Measurements from ENCODE around the gene YDJC. TPM values are rescaled to one million over a fixed set of nuclear protein-coding genes. Genes with fewer than 3 reads are reported as not detected.
"Not testable (repeated sequence)": the region's sequence is repeated elsewhere in the genome, so short reads cannot be mapped to it uniquely, and the experiment has no call there.

YDJC gene
- total RNA-seq, 2 donors from 2014 or later: 39.7 to 48.8 TPM

DNA sequence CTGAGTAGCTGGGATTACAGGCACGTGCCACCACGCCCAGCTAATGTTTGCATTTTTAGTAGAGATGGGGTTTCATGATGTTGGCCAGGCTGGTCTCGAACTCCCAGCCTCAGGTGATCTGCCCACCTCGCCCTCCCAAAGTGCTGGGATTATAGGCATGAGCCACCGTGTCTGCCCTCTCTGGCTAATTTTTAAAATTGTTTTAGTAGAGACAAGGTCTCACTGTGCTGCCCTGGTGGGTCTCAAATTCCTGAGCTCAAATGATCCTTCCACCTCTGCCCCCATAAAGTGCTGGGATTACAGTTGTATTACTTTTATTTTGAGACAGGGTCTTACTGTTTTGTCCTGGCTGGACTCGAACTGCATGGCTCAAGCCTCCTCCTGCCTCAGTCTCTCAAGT lies 15.7 kb upstream of the YDJC start:
- H3K27ac Mint-ChIP-seq; H3K4me3 Mint-ChIP-seq; DNase-seq; H3K9me3 Mint-ChIP-seq; H3K27me3 Mint-ChIP-seq (ENCODE audit: low read depth); ATAC-seq (replicated peaks in 1 of 2); H3K36me3 Mint-ChIP-seq (ENCODE audit: insufficient read depth in 2 of 2): not testable (repeated sequence)
- peaks cover 25% of the 10 kb centered on the region for H3K4me1 Mint-ChIP-seq (ENCODE audit: low read depth)

DNA sequence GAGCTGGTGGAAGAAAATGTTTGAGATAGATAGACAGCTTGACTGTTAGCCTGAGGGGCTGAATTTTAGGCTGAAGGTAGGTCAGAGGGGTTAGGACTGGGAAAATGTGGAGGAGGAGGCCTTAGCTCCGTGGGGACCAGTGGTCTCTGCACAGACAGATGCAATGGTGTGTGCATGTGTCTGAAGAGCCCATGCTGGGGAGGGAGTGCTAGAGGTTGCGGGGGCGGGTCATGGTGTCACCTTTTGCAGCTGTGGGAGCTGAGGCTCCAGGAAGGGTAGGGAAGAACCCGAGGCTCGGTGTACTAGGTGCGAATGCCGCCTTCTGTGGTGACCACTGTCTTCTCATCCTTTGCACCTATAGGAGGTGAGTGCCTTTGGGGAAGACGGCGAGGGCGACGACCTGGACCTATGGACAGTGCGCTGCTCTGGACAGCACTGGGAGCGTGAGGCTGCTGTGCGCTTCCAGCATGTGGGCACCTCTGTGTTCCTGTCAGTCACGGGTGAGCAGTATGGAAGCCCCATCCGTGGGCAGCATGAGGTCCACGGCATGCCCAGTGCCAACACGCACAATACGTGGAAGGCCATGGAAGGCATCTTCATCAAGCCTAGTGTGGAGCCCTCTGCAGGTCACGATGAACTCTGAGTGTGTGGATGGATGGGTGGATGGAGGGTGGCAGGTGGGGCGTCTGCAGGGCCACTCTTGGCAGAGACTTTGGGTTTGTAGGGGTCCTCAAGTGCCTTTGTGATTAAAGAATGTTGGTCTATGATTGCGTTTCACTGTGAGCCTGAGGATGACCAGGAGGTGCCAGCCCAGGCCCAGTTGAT lies 13.9 kb upstream of the YDJC start:
- H3K4me1 Mint-ChIP-seq (ENCODE audit: low read depth): peaks cover 22% of the 10 kb centered on the region
- peaks cover 9% of the 10 kb centered on the region for H3K27me3 Mint-ChIP-seq (ENCODE audit: low read depth)
- no peak overlapping the region for H3K27ac Mint-ChIP-seq
- no peak for DNase-seq
- peak overlapping the region; percentile 66 to 97 for H3K4me3 Mint-ChIP-seq
- no peak for ATAC-seq (replicated peaks in 1 of 2)
- H3K9me3 Mint-ChIP-seq: no peaks in the 10 kb centered on the region
- peaks cover 4 to 6% of the 10 kb centered on the region in 2 donors for H3K36me3 Mint-ChIP-seq (ENCODE audit: insufficient read depth in 2 of 2)

DNA sequence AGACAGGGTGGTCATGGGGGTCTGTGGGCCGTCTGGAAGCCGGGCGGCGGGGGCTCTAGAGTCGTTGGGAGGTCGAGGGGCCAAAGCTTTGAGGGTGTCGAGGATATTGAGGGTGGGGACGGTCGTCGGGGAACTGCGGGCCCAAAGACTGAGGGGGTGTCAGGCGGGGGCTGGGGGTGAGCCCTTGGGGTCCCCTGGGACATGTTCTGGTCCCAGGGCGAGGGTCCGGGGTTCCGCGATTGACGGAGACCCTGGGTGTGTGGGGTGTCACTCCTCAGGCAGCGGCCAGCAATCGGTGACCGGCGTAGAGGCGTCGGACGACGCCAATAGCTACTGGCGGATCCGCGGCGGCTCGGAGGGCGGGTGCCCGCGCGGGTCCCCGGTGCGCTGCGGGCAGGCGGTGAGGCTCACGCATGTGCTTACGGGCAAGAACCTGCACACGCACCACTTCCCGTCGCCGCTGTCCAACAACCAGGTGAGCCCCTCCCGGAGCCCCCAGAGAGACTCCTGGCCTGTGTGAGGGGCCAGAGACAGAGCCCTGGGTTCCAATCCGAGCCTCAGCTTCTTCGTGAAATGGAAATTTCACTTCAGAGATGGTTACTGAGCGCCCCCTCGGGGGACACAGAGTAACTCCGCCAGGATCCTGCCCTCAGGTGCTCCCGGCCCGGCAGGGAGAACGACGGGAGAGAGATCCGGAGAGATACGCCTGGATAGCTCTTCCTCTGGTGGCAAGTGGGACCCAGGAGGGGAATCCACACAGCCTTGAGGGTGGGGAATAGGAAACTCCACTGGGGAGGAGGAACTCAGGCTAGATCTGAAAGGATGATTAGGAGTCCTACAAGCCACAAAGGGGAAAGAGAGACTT lies 13.0 kb upstream of the YDJC start:
- Mint-ChIP-seq H3K9me3 (no peaks in the 10 kb centered on the region), H3K27ac (peak overlapping the region; percentile 44), H3K4me3 (peak overlapping the region; percentile 66 to 97), H3K27me3 (ENCODE audit: low read depth) (peaks cover 9% of the 10 kb centered on the region), H3K4me1 (ENCODE audit: low read depth) (peaks cover 22% of the 10 kb centered on the region), H3K36me3 (ENCODE audit: insufficient read depth in 2 of 2) (peaks cover 2 to 4% of the 10 kb centered on the region in 2 donors)
- ATAC-seq (replicated peaks in 1 of 2): peak; percentile 4 to 8
- peak; percentile 70 to 71 for DNase-seq

DNA sequence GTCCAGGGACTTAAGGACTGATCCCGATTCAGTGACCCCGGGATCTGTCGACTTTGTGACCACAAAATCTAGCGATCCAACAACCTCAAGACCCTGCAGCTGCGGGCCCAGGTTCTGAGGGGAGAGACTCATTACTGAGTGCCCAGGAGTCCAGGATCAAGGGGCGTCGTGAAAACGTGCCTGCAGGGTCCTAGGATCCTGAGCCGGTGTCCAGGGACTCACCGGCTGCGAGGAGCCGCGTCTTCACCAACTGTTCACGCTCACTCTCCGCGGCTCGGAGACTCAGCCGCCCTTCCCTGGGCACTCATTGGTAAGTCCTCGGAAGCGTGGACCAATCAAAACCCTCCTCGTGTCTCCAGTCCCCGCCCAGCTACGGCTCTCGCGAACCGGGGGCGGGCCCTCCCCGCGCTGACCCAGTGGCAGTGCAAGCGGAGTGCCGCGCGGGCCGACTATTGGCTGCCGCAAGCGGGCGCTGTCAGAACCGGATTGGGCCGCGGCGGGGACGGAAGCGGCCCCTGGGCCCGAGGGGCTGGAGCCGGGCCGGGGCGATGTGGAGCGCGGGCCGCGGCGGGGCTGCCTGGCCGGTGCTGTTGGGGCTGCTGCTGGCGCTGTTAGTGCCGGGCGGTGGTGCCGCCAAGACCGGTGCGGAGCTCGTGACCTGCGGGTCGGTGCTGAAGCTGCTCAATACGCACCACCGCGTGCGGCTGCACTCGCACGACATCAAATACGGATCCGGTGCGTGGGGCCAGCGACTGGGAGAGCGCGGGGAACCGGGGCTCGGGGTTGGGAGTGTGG lies 12.2 kb upstream of the YDJC start, which contains the start of gene SDF2L1:
SDF2L1 (plus strand) TSS at position 514 of the 795 bp plus-strand sequence; CDS start at position 549, 35 bp downstream.
- H3K4me3 Mint-ChIP-seq: peak within 1 kb of the TSS; percentile 66 to 97
- ATAC-seq (replicated peaks in 1 of 2) (peak; percentile 98), DNase-seq (peak; percentile 98 to 99)
- H3K9me3 Mint-ChIP-seq: no peaks in the 10 kb centered on the region
- H3K4me1 Mint-ChIP-seq (ENCODE audit: low read depth): peaks cover 22% of the 10 kb centered on the region
- peaks cover 2 to 4% of the 10 kb centered on the region in 2 donors for H3K36me3 Mint-ChIP-seq (ENCODE audit: insufficient read depth in 2 of 2)
- H3K27ac Mint-ChIP-seq: peak within 1 kb of the TSS; percentile 45
- peaks cover 9% of the 10 kb centered on the region for H3K27me3 Mint-ChIP-seq (ENCODE audit: low read depth)

DNA sequence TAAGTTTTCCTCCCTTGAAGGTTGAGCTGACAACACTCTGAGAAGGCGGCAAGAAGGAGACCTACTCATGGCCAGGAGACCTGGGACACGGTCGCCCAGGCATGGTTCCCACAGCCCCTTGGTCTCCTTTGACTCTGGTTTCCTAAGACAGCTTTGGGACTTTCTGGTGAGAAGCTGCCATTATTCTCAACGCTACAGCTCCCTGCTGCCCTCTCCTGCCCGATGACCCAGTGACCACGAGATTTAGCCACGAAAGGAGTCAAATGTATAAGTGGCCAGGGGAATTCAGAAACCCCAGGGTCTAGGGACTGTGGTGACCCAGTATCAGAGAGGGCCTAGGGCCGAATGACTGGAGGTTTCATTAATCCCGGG lies 11.6 kb upstream of the YDJC start:
- no peak for DNase-seq
- Mint-ChIP-seq H3K36me3 (ENCODE audit: insufficient read depth in 2 of 2) (peaks cover 1 to 2% of the 10 kb centered on the region in 2 donors), H3K9me3 (no peaks in the 10 kb centered on the region), H3K27ac (no peak overlapping the region), H3K4me3 (peak overlapping the region; percentile 66 to 97), H3K27me3 (ENCODE audit: low read depth) (peaks cover 9% of the 10 kb centered on the region), H3K4me1 (ENCODE audit: low read depth) (peaks cover 22% of the 10 kb centered on the region)
- no peak for ATAC-seq (replicated peaks in 1 of 2)

DNA sequence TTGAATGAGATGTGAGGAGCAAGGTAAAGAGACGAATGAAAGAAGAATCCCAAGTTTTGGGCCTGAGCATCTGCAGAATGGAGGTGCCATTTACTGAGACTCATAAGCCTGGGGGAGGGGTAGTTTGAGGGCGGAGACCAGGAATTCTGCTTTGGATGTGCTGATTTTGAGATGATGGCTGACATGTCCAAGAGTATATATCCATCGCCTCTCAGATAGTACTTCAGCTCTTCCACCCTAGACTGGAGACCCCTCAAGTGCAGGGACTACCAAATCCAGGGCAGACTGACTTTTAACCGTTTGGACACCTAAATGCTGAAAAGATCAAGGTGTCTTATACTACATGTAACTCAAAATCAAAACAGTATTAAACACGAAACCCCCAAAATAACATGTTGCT lies 11.0 kb upstream of the YDJC start:
- Mint-ChIP-seq H3K4me3 (peak overlapping the region; percentile 66 to 97), H3K27me3 (ENCODE audit: low read depth) (peaks cover 9% of the 10 kb centered on the region), H3K27ac (no peak overlapping the region), H3K4me1 (ENCODE audit: low read depth) (peaks cover 22% of the 10 kb centered on the region), H3K9me3 (no peaks in the 10 kb centered on the region), H3K36me3 (ENCODE audit: insufficient read depth in 2 of 2) (peaks cover 1 to 2% of the 10 kb centered on the region in 2 donors)
- DNase-seq: no peak
- ATAC-seq (replicated peaks in 1 of 2): no peak

DNA sequence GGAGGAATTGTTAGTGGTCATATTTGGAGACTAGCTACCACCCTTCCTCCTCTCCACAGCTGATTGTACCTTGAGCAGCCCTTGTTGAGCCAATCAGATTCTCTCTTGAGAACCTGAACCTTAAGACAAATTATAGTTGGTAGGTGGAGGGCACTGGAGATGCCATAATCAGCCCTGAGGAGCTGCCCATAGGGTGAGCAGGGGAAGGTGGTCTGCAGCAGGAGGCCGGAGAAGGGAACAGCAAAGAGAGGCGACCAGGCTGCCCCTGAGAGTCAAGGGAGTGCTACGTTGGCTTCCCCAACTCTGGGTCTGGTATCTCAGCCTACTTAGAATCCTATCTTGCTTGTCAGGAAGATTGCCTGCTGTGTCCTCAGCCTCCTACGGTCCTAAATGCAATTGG lies 9.5 kb upstream of the YDJC start:
- DNase-seq: no peak
- no peak for ATAC-seq (replicated peaks in 1 of 2)
- Mint-ChIP-seq H3K4me1 (ENCODE audit: low read depth) (peaks cover 22% of the 10 kb centered on the region), H3K36me3 (ENCODE audit: insufficient read depth in 2 of 2) (peaks cover 1 to 2% of the 10 kb centered on the region in 2 donors), H3K27ac (no peak overlapping the region), H3K4me3 (no peak overlapping the region), H3K27me3 (ENCODE audit: low read depth) (peaks cover 9% of the 10 kb centered on the region), H3K9me3 (no peaks in the 10 kb centered on the region)

DNA sequence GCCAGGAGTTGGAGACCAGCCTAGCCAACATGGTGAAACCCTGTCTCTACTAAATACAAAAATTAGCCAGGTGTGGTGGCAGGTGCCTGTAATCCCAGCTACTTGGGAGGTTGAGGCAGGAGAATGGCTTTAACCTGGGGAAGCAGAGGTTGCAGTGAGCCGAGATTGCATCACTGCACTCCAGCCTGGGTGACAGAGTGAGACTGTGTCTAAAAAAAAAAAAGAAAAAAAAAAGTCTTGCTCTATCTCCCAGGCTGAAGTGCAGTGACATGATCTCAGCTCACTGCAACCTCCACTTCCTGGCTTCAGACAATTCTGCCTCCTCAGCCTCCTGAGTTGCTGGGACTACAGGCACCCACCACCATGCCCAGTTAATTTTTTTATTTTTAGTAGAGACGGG lies 7.6 kb upstream of the YDJC start:
- not testable (repeated sequence) for H3K4me3 Mint-ChIP-seq; H3K36me3 Mint-ChIP-seq (ENCODE audit: insufficient read depth in 2 of 2); H3K27me3 Mint-ChIP-seq (ENCODE audit: low read depth); H3K27ac Mint-ChIP-seq; H3K9me3 Mint-ChIP-seq; DNase-seq; ATAC-seq (replicated peaks in 1 of 2)
- peaks cover 15% of the 10 kb centered on the region for H3K4me1 Mint-ChIP-seq (ENCODE audit: low read depth)

DNA sequence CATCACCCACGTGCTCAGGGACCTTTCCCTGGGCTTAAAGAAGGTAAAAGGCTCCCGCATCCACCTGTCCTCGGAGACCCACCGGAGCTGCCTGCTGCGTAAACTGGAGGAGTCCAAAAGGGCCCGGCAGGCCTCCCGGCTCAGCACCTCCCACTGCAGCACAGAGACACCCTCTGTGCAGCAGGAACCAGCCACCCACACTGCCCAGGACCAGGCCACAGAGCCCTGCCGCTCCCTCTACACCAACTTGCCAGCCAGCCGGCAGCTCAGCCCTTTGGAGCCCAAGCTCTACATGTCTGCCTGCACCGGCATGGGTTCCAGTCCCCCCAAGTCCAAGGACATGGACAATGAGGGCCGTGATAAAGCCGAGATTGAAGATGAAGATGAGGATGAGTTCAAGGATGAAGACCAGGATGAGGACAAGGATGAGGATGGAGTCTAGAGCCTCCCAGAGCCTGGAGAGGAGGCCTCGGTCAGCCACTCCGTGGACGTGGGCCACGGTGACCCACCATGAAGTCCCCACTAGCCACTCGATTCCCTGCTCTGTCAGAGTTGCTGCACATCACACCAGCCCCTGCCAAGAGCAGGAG lies 6.9 kb upstream of the YDJC start:
- Mint-ChIP-seq H3K27ac (no peak overlapping the region), H3K36me3 (ENCODE audit: insufficient read depth in 2 of 2) (no peaks in the 10 kb centered on the region), H3K27me3 (ENCODE audit: low read depth) (peaks cover 9% of the 10 kb centered on the region), H3K9me3 (no peaks in the 10 kb centered on the region), H3K4me3 (no peak overlapping the region), H3K4me1 (ENCODE audit: low read depth) (peaks cover 14% of the 10 kb centered on the region)
- no peak for DNase-seq
- no peak for ATAC-seq (replicated peaks in 1 of 2)

DNA sequence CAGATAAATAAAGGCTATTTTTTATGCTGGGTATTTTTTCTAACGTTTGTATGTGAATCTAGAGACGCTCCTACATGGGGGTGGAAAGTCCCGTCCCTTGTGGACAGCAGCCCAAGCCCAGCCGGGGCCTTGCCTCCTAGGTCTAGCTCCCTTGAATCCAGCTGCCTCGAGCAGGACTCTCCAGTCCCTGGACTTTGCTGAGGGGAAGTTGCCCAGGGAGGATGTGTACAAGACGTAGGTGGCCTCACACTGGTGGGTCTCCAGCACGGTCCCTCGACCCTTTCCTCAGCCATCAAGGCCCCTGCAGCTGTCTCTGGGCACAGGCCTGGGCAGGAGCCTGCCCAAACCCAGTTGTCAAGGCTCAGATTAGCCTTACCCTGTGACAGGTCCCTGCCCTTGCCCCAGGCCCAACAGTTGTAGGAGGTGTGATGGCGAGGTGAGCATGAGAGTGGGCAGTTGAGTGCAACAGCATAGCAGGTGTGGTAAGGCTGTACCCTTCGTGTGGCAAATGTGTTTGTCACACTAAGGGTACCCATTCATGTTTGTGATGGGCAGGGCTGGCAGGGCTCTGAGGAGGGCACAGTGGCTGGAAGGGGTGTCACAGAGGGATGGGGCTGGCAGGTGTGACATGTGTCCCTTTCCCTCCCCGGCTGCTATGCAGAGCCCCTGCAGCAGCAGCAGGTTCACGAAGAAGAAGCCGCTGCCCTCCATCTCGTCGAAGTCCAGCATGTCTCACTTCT lies 6.1 kb upstream of the YDJC start:
- H3K27me3 Mint-ChIP-seq (ENCODE audit: low read depth): peaks cover 3% of the 10 kb centered on the region
- peaks cover 14% of the 10 kb centered on the region for H3K4me1 Mint-ChIP-seq (ENCODE audit: low read depth)
- H3K9me3 Mint-ChIP-seq: no peaks in the 10 kb centered on the region
- H3K4me3 Mint-ChIP-seq: no peak overlapping the region
- no peaks in the 10 kb centered on the region for H3K36me3 Mint-ChIP-seq (ENCODE audit: insufficient read depth in 2 of 2)
- ATAC-seq (replicated peaks in 1 of 2): no peak
- no peak overlapping the region for H3K27ac Mint-ChIP-seq
- DNase-seq: no peak

DNA sequence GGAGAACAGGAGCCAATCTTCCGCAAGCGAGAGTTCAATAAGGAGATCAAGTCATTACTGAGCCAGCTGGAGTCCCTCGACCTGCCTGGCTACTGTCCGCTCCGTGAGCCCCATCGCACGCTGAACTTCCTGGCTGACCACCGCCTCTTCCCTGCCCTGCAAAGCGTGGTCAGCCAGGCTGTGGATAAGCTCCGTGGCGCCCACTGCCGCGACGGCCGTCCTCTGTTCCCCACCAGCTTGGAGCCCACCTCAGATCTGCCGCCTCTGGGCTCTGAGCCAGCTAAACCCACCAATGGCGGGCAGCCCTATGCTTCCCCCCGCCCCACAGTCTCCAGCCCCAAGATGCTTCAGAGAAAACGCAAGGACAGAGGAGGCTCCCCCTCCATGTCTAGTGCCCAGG lies 5.0 kb upstream of the YDJC start:
- Mint-ChIP-seq H3K36me3 (ENCODE audit: insufficient read depth in 2 of 2) (no peaks in the 10 kb centered on the region), H3K4me1 (ENCODE audit: low read depth) (peaks cover 20% of the 10 kb centered on the region), H3K4me3 (no peak overlapping the region), H3K27ac (no peak overlapping the region), H3K27me3 (ENCODE audit: low read depth) (no peaks in the 10 kb centered on the region), H3K9me3 (no peaks in the 10 kb centered on the region)
- ATAC-seq (replicated peaks in 1 of 2) (no peak), DNase-seq (no peak)

DNA sequence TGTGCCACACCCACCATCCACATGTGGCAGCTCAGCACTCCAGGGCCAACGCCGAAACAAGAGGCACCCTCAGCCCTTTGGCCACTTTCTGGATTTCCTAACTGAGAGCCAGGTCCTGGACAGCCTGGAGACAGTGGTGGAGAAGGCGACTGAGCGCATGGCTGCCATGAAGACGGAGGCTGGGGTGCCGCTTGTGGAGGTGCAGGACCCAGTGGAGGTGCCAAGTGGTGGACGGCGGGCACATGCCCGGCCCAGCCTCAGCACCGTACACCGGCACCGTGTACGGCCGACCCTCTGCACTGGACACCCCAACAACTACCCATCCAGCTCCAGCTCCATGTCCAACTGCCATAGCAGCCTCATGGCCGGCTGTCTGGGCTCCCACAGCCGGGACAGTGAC lies 4.3 kb upstream of the YDJC start:
- no peak overlapping the region for H3K27ac Mint-ChIP-seq
- DNase-seq: no peak
- peaks cover 23% of the 10 kb centered on the region for H3K4me1 Mint-ChIP-seq (ENCODE audit: low read depth)
- no peak for ATAC-seq (replicated peaks in 1 of 2)
- no peaks in the 10 kb centered on the region for H3K27me3 Mint-ChIP-seq (ENCODE audit: low read depth)
- H3K4me3 Mint-ChIP-seq: no peak overlapping the region
- H3K9me3 Mint-ChIP-seq: no peaks in the 10 kb centered on the region
- H3K36me3 Mint-ChIP-seq (ENCODE audit: insufficient read depth in 2 of 2): peaks cover 1% of the 10 kb centered on the region in 2 donors
